HepG2 (cell line): ENCODE measurements around the gene C5orf34. TPM values are rescaled to one million over a fixed set of nuclear protein-coding genes. Genes with fewer than 3 reads are reported as not detected.
A peak's percentile ranks its signal among the peaks of the same experiment; 100 is the strongest.

Experiments
- ATAC-seq: fragments of 200-7000 bp; cut with Tn5 transposase; 3 replicates; pipeline ENCODE4 v1.9.1; 2020; ENCODE audit warnings: mild to moderate bottlenecking, moderate library complexity
- BruUV-seq: library from RNA; stranded (reverse); fragments of 400-500 nt; replicated peaks from 2 replicates; lab custom pipeline; 2021; lab: Mats Ljungman, UMichigan
- CTCF ChIA-PET: fragments of 300-600 bp; formaldehyde crosslinking; extraction: SDS; loops from one replicate; lab custom pipeline; 2021; ENCODE audit warnings: low total read pairs, inconsistent platforms, low intra/inter-chr PET ratio; lab: Yijun Ruan, JAX
- POLR2A ChIA-PET: fragments of 350-600 bp; sonication (Branson Sonifier 250); formaldehyde crosslinking; loops from one replicate; lab custom pipeline; 2020; ENCODE audit warnings: antibody characterized with exemption, inconsistent platforms; lab: Yijun Ruan, JAX
- DNase-seq: peaks from one replicate; pipeline ENCODE4 v3.0.0-alpha.2; 2015; ENCODE audit warnings: low spot score
- FAIRE-seq: peaks from 3 replicates; lab custom pipeline; 2011; peaks lifted over from hg19 to GRCh38; lab: Jason Lieb, UNC
- H2AFZ ChIP-seq: one replicate; pipeline ENCODE4 v1.6.1; 2011; ENCODE audit warnings: low read length, inconsistent platforms
- H3K27ac ChIP-seq: fragments of 300-600 bp; 3 replicates; pipeline ENCODE4 v1.8.0; 2011; ENCODE audit warnings: mixed run types, mild to moderate bottlenecking, mixed read lengths, low read length, inconsistent platforms; ENCODE audit not compliant: insufficient read depth; ENCODE audit errors: extremely low read length
- H3K27me3 ChIP-seq, 2 experiments: fragments of 200-600 bp in 1 of 2; 2 replicates in 1 of 2; 3 replicates in 1 of 2; pipeline versions ENCODE4 v1.6.0 to v1.8.0; 2011; ENCODE audit warnings: low read length in 2 of 2, mild to moderate bottlenecking in 2 of 2, moderate library complexity in 2 of 2, inconsistent platforms in 1 of 2; ENCODE audit not compliant: insufficient read depth in 2 of 2, control insufficient read depth in 1 of 2
- H3K36me3 ChIP-seq, 2 experiments: fragments of 200-600 bp in 1 of 2; replicated peaks in 1 of 2; 2 replicates in 1 of 2; 3 replicates in 1 of 2; pipeline versions ENCODE4 v1.5.1 to v1.8.0; 2011; ENCODE audit warnings: low read length in 2 of 2, inconsistent platforms in 1 of 2; ENCODE audit not compliant: insufficient read depth in 2 of 2, control insufficient read depth in 1 of 2
- H3K4me1 ChIP-seq: 2 replicates; pipeline ENCODE4 v1.5.1; 2012; ENCODE audit warnings: low read length, inconsistent platforms; ENCODE audit not compliant: insufficient read depth
- H3K4me2 ChIP-seq: 2 replicates; pipeline ENCODE4 v1.6.0; 2011; ENCODE audit warnings: low read depth, low read length, inconsistent platforms
- H3K4me3 ChIP-seq, 3 experiments: fragments of 200-600 bp in 1 of 3; sonication (generic), shearing (Covaris generic) in 1 of 3; replicated peaks in 1 of 3; 2 replicates each; pipeline ENCODE4 v1.5.1; 2011 to 2016; ENCODE audit warnings: low read length in 3 of 3, inconsistent platforms in 2 of 3, low read depth in 2 of 3, mild to moderate bottlenecking in 2 of 3, control low read depth in 1 of 3, mixed read lengths in 1 of 3; ENCODE audit not compliant: insufficient read depth in 1 of 3
- H3K79me2 ChIP-seq: one replicate; pipeline ENCODE4 v1.6.1; 2011; ENCODE audit warnings: low read length, inconsistent platforms; ENCODE audit not compliant: insufficient read depth
- H3K9ac ChIP-seq: 2 replicates; pipeline ENCODE4 v1.6.0; 2011; ENCODE audit warnings: mild to moderate bottlenecking, low read depth, low read length, inconsistent platforms; ENCODE audit not compliant: insufficient read depth
- H3K9me3 ChIP-seq: 2 replicates; pipeline ENCODE4 v1.5.1; 2012; ENCODE audit warnings: mild to moderate bottlenecking, low read length
- H4K20me1 ChIP-seq: 2 replicates; pipeline ENCODE4 v1.6.0; 2011; ENCODE audit warnings: inconsistent platforms, mild to moderate bottlenecking, low read length, moderate library complexity; ENCODE audit not compliant: insufficient read depth
- BRCA1 ChIP-seq: sonication (generic); formaldehyde crosslinking; IDR thresholded peaks from 2 replicates; pipeline ENCODE4 v1.4.0; 2020; ENCODE audit warnings: missing genetic modification reagents
- CHD4 ChIP-seq: fragments of 200-600 bp; sonication (generic); IDR thresholded peaks from 2 replicates; pipeline ENCODE4 v1.7.0; 2017; ENCODE audit warnings: mild to moderate bottlenecking, low read length, borderline replicate concordance
- HMGXB3 ChIP-seq: sonication (generic); formaldehyde crosslinking; IDR thresholded peaks from 2 replicates; pipeline ENCODE4 v1.4.0; 2020; ENCODE audit warnings: missing genetic modification reagents, borderline replicate concordance
- KDM5A ChIP-seq: fragments of 200-600 bp; sonication (generic); IDR thresholded peaks from 2 replicates; pipeline ENCODE4 v1.7.0; 2018; ENCODE audit warnings: antibody characterized with exemption, mild to moderate bottlenecking, low read length, borderline replicate concordance
- MAFF ChIP-seq: IDR thresholded peaks from 2 replicates; pipeline ENCODE4 v1.6.1; 2011; ENCODE audit warnings: low read depth, low read length, improper control_type of control experiment
- NR3C1 ChIP-seq: sonication (generic); formaldehyde crosslinking; IDR thresholded peaks from 2 replicates; pipeline ENCODE4 v1.4.0; 2020; ENCODE audit warnings: missing genetic modification reagents
- SMAD3 ChIP-seq: sonication (generic); formaldehyde crosslinking; IDR thresholded peaks from 2 replicates; pipeline ENCODE4 v1.4.0; 2020; ENCODE audit warnings: missing genetic modification reagents
- USF2 ChIP-seq, 2 experiments: sonication (generic) in 1 of 2; formaldehyde crosslinking in 1 of 2; IDR thresholded peaks; 2 replicates each; pipeline versions ENCODE4 v1.5.1 to v1.6.1; 2011 to 2020; ENCODE audit warnings: borderline replicate concordance in 1 of 2, low read depth in 1 of 2, low read length in 1 of 2, mild to moderate bottlenecking in 1 of 2, missing genetic modification reagents in 1 of 2, moderate library complexity in 1 of 2
- ZNF317 ChIP-seq: sonication (generic); formaldehyde crosslinking; IDR thresholded peaks from 2 replicates; pipeline ENCODE4 v1.5.0; 2020; ENCODE audit warnings: mild to moderate bottlenecking, missing genetic modification reagents
- ZNF367 ChIP-seq: sonication (generic); formaldehyde crosslinking; IDR thresholded peaks from 2 replicates; pipeline ENCODE4 v1.4.0; 2020; ENCODE audit warnings: missing genetic modification reagents, borderline replicate concordance
- ZNF740 ChIP-seq: sonication (generic); formaldehyde crosslinking; IDR thresholded peaks from 2 replicates; pipeline ENCODE4 v1.4.0; 2020; ENCODE audit warnings: missing genetic modification reagents
- WGBS: methylation state at CpG from one replicate; pipeline ENCODE4 v1.1.6; 2017; ENCODE audit warnings: low lambda C conversion rate; 5-methylcytosine and 5-hydroxymethylcytosine counted together
- in situ Hi-C: cut with HindIII; loops from 2 replicates; pipeline ENCODE4 v1.10.0; 2017; ENCODE audit warnings: low pct_unique_long_range_greater_than_20kb; ENCODE audit not compliant: extremely low pct_ligation_motif_present
- intact Hi-C: fragments of 100-400 bp; cut with micrococcal nuclease; formaldehyde crosslinking; loops from one replicate; pipeline ENCODE4 v1.10.0; 2022; ENCODE audit not compliant: unreplicated experiment
- polyA plus RNA-seq, 8 experiments: library from polyadenylated mRNA; depleted of rRNA in 3 of 8; stranded (reverse) in 7 of 8; unstranded in 1 of 8; fragments of >200 nt; fragmentation: Illumina TruSeq in 4 of 8; extraction: Trizol in 4 of 8; gene quantifications; 2 replicates each; pipeline versions ENCODE4 v1.2.1 to v1.2.3, GENCODE V29; 2011 to 2016; ENCODE audit warnings: low read depth in 4 of 8, missing spikeins in 1 of 8, mixed read lengths in 1 of 8; ENCODE audit not compliant: insufficient read depth in 1 of 8
- total RNA-seq, 5 experiments: library from RNA; depleted of rRNA; stranded (reverse); fragments of >200 nt; fragmentation: Illumina TruSeq; extraction: Trizol; gene quantifications; 2 replicates each; pipeline ENCODE4 v1.2.3, GENCODE V29; 2016; ENCODE audit warnings: low read depth in 1 of 5

The C5orf34 gene
- total and polyA plus RNA-seq, 2 of the 13 experiments (the other 11 are each of a cell fraction or from before 2014, with no cell fraction given): 3.2 to 6.4 TPM

- Histone ChIP-seq H3K27me3 (no peaks in the 10 kb centered on the region; a peak in 1 of 5 replicates), H3K27ac (peak overlapping the region; percentile 91), H2AFZ (no peak overlapping the region), H3K79me2 (peaks cover 12% of the 10 kb centered on the region), H3K9ac (peak overlapping the region; percentile 94), H3K36me3 (no peaks in the 10 kb centered on the region), H3K4me1 (peaks cover 42% of the 10 kb centered on the region), H3K9me3 (no peaks in the 10 kb centered on the region), H3K4me2 (peak overlapping the region; percentile 94), H3K4me3 (peak overlapping the region; percentile 76 to 81 (median 81)), H4K20me1 (no peaks in the 10 kb centered on the region)
- in situ Hi-C loops: loop anchor here (10.0 kb wide), 1 partner anchor 88 kb away; no protein-coding TSS in a partner anchor
- 29% methylated on average over 6 of the region's 6 CpGs for WGBS
- POLR2A ChIA-PET: interaction anchor here (1.7 to 4.4 kb wide), 4 partner anchors 33 to 362 kb away, joined by 17 to 84 read pairs (median 46); partner anchors contain the start of genes C5orf34 and ZNF131
- no peak for ATAC-seq
- no TSS peak for BruUV-seq
- FAIRE-seq: no peak
- DNase-seq: peak; percentile 32
- TF ChIP-seq HMGXB3: no peak
- no peak for TF ChIP-seq BRCA1 (CRISPR knock-in tag)
- 0 out of 2 replicates have a peak, but pooled peaks have one; percentile 8 for TF ChIP-seq CHD4
- peak; percentile 5; the same call in 1 of the 2 replicates for TF ChIP-seq SMAD3 (CRISPR knock-in tag)
- peak; percentile 8; the same call in 1 of the 2 replicates for TF ChIP-seq KDM5A
- no peak for TF ChIP-seq ZNF367 (CRISPR knock-in tag)
- 0 out of 2 replicates have a peak, but pooled peaks have one; percentile 3 for TF ChIP-seq ZNF317 (CRISPR knock-in tag)
- no peak for TF ChIP-seq NR3C1 (CRISPR knock-in tag)
- TF ChIP-seq USF2 (IDR thresholded peaks at IDR 0.05; ENCODE audit: low read depth, low read length): no peak
- 0 out of 2 replicates have a peak, but pooled peaks have one; percentile 7 for TF ChIP-seq USF2 (CRISPR knock-in tag; IDR thresholded peaks at IDR 0.05; ENCODE audit: borderline replicate concordance)
- TF ChIP-seq MAFF: no peak
- TF ChIP-seq ZNF740 (CRISPR knock-in tag): no peak
- intact Hi-C loops: loop anchor here (1.0 to 5.0 kb wide), 6 partner anchors 32 to 170 kb away; partner anchors contain the start of genes C5orf34, HMGCS1 and PAIP1
- CTCF ChIA-PET: interaction anchor here (0.7 kb wide), 1 partner anchor 377 kb away, joined by 3 read pairs; no protein-coding TSS in a partner anchor
These were observed 32.3 kb downstream of the C5orf34 start for GRCh38 chr5:43482490-43483297.
